Lung (tissue), 12 donors: ENCODE results near the gene IDS. TPM values are rescaled to one million over a fixed set of nuclear protein-coding genes. Genes with fewer than 3 reads are reported as not detected.

Experiments
- ATAC-seq: fragments of 200-7000 bp; cut with Tn5 transposase; one replicate; pipeline ENCODE4 v1.9.1; 2020; ENCODE audit warnings: moderate number of reproducible peaks; ENCODE audit not compliant: insufficient read depth, low FRiP score
- DNase-seq, 3 donors: peaks; one replicate each; pipeline ENCODE4 v3.0.0-alpha.2; 2013 to 2017
- H3K27ac ChIP-seq, 2 donors: one replicate each; pipeline ENCODE4 v1.5.1; 2013; ENCODE audit warnings: mild to moderate bottlenecking in 2 of 2, moderate library complexity in 2 of 2, control low read depth in 1 of 2, inconsistent platforms in 1 of 2, low read depth in 1 of 2, low read length in 1 of 2
- H3K27me3 ChIP-seq, 3 donors: one replicate each; pipeline ENCODE4 v1.5.1; 2013; ENCODE audit warnings: low read length in 2 of 3; ENCODE audit not compliant: control insufficient read depth in 3 of 3, insufficient read depth in 3 of 3
- H3K36me3 ChIP-seq, 4 donors: one replicate each; pipeline ENCODE4 v1.5.1; 2013; ENCODE audit warnings: low read length in 4 of 4, mild to moderate bottlenecking in 1 of 4, moderate library complexity in 1 of 4; ENCODE audit not compliant: control insufficient read depth in 4 of 4, insufficient read depth in 4 of 4
- H3K4me1 ChIP-seq, 5 donors: one replicate each; pipeline ENCODE4 v1.5.1; 2013; ENCODE audit warnings: low read length in 5 of 5, mild to moderate bottlenecking in 2 of 5, moderate library complexity in 1 of 5; ENCODE audit not compliant: control insufficient read depth in 5 of 5, insufficient read depth in 5 of 5
- H3K4me3 ChIP-seq: one replicate; pipeline ENCODE4 v1.5.1; 2013; ENCODE audit warnings: mild to moderate bottlenecking, control low read depth, moderate library complexity
- H3K9ac ChIP-seq, 2 donors: one replicate each; pipeline ENCODE4 v1.5.1; 2013; ENCODE audit warnings: low read length in 2 of 2, control low read depth in 1 of 2; ENCODE audit not compliant: insufficient read depth in 1 of 2
- H3K9me3 ChIP-seq, 4 donors: one replicate each; pipeline ENCODE4 v1.5.1; 2013; ENCODE audit warnings: low read length in 3 of 4, mild to moderate bottlenecking in 1 of 4, moderate library complexity in 1 of 4; ENCODE audit not compliant: control insufficient read depth in 4 of 4, insufficient read depth in 3 of 4
- CTCF ChIP-seq: IDR thresholded peaks from 2 replicates; pipeline ENCODE4 v1.5.1; 2012; ENCODE audit warnings: mild to moderate bottlenecking; ENCODE audit errors: control extremely low read depth, extremely low read depth
- WGBS, 2 donors: extraction: QIAGEN DNeasy Blood & Tissue Kit; methylation state at CpG; one replicate each; pipeline ENCODE4 v1.1.7; 2013; 5-methylcytosine and 5-hydroxymethylcytosine counted together
- polyA plus RNA-seq, 2 donors: library from polyadenylated mRNA; stranded (reverse); fragments of 200-250 nt; gene quantifications; one replicate each; pipeline ENCODE4 v1.2.1, GENCODE V29; 2013
- total RNA-seq, 2 donors: library from RNA; depleted of rRNA in 1 of 2; stranded (reverse); fragments of >200 nt in 1 of 2; gene quantifications; one replicate each; pipeline ENCODE4 v1.2.1, GENCODE V29; 2014 to 2021
- donor health status: control.
- donor health status: control.
- donor health status: Bipolar disorder and iron deficiency.
- donor health status: healthy.
- donor health status: DM: yes; HTN: yes; CAD: no.

IDS gene
- total and polyA plus RNA-seq, 4 donors, result 32.0 to 100 (median 49.2) TPM

DNA sequence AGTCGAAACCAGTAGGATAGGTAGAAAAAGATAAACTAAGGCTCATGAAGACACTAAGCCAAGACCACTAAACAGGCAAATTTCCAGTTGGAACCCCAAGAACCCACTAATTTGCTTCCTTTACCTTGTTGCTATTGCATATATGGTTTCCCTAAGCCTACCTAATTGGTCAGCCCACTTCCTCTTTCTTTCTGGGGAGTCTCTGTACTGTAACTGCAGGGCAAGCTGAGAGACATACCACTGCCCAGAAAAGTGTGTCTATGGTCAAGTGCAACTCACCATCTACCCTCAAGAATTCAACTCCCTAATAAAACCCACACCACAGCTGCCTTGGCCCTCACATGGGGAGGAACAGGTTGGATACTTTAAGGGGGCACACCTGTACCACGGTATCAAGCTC is 28.6 kb downstream of the IDS start:
- Histone ChIP-seq H3K27me3 (no peaks in the 10 kb centered on the region), H3K36me3 (peaks cover 0 to 5% (median 2%) of the 10 kb centered on the region in 4 donors)
- WGBS, 2 donors, result 80 to 100% methylated on average over 2 of the region's 2 CpGs

GRCh38 chrX:149473966-149474365 is 31.1 kb downstream of the IDS start:
- Histone ChIP-seq H3K4me3 (no peak overlapping the region), H3K36me3 (peaks cover 0 to 2% (median 0%) of the 10 kb centered on the region in 4 donors), H3K4me1 (no peaks in the 10 kb centered on the region), H3K9ac (no peak overlapping the region), H3K27ac (no peak overlapping the region), H3K9me3 (peaks cover 0 to 3% (median 0%) of the 10 kb centered on the region in 4 donors), H3K27me3 (no peaks in the 10 kb centered on the region)
- no peak for TF ChIP-seq CTCF
- WGBS, 2 donors, result 18% methylated on average over 1 of the region's 1 CpG
- ATAC-seq, result no peak
- DNase-seq, result no peak

More for the DNA sequence above, 28.6 kb downstream of the IDS start:
- ATAC-seq (no peak), DNase-seq (no peak)
- no peak for TF ChIP-seq CTCF
- no peak overlapping the region for H3K27ac ChIP-seq
- H3K9me3 ChIP-seq, result peaks cover 0 to 3% (median 0%) of the 10 kb centered on the region in 4 donors
- no peak overlapping the region for H3K9ac ChIP-seq
- H3K4me1 ChIP-seq, result no peaks in the 10 kb centered on the region
- H3K4me3 ChIP-seq, result no peak overlapping the region

- Histone ChIP-seq H3K4me3 (no peak overlapping the region), H3K9me3 (peaks cover 0 to 3% (median 0%) of the 10 kb centered on the region in 4 donors), H3K27me3 (no peaks in the 10 kb centered on the region), H3K9ac (no peak overlapping the region), H3K27ac (no peak overlapping the region), H3K36me3 (peaks cover 0 to 2% (median 0%) of the 10 kb centered on the region in 4 donors), H3K4me1 (peaks cover 0 to 3% (median 0%) of the 10 kb centered on the region in 5 donors)
- DNase-seq (no peak), ATAC-seq (no peak)
- TF ChIP-seq CTCF, result no peak
- 77 to 100% methylated on average over 1 of the region's 1 CpG for WGBS, 2 donors
Measured at GRCh38 chrX:149473092-149473491, 32.0 kb downstream of the IDS start.

DNA sequence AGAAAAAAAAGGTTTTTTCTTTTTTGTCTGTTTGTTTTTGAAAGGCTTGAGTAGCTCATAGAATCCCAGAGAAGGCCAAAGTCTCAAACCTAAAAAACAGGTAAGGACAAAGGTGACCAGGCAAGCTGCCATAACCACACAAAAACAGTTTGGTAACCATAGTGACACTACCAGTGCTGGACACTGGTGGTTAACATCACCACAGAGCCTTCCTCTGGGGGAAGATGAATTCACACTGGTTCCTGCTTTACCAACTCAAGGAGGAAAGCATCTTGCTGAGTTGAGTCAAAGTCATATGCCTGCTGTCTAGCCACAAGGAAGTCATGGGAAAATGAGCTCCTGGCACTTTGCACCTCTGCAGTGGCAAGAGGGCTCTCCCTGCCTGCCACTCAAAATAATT is 32.5 kb downstream of the IDS start:
- Histone ChIP-seq H3K9ac (no peak overlapping the region), H3K27ac (no peak overlapping the region), H3K4me1 (peaks cover 0 to 8% (median 0%) of the 10 kb centered on the region in 5 donors), H3K9me3 (peaks cover 0 to 1% (median 0%) of the 10 kb centered on the region in 4 donors), H3K4me3 (no peak overlapping the region), H3K27me3 (no peaks in the 10 kb centered on the region), H3K36me3 (no peaks in the 10 kb centered on the region)
- no peak for TF ChIP-seq CTCF
- no peak for ATAC-seq
- DNase-seq, result no peak
